ENCODE measurements around the gene TYW1B.
A peak's percentile ranks its signal among the peaks of the same experiment; 100 is the strongest.
"Not testable (repeated sequence)": the region's sequence is repeated elsewhere in the genome, so short reads cannot be mapped to it uniquely, and the experiment has no call there.

TYW1B gene

GRCh38 chr7:72711927-72712326 lies 116.1 kb downstream of the TYW1B start:
- WGBS, result 90% methylated on average over 3 of the region's 3 CpGs
- not testable (repeated sequence) for H3K9ac ChIP-seq (ENCODE audit: low read depth, low read length); H3K4me1 ChIP-seq (ENCODE audit: insufficient read depth, low read length); H3K36me3 ChIP-seq (ENCODE audit: insufficient read depth, low read length); H3K9me3 ChIP-seq (ENCODE audit: insufficient read depth, low read depth, low read length); H3K4me3 ChIP-seq (ENCODE audit: low read length); H3K27ac ChIP-seq (ENCODE audit: low read depth, low read length); H3K27me3 ChIP-seq (ENCODE audit: insufficient read depth, low read length)

GRCh38 chr7:72710983-72711382 lies 117.0 kb downstream of the TYW1B start:
- H3K9ac ChIP-seq (ENCODE audit: low read depth, low read length), result no peak overlapping the region
- no peaks in the 10 kb centered on the region for H3K9me3 ChIP-seq (ENCODE audit: insufficient read depth, low read depth, low read length)
- no peak overlapping the region for H3K4me3 ChIP-seq (ENCODE audit: low read length)
- WGBS, result 66% methylated on average over 4 of the region's 4 CpGs
- no peak overlapping the region for H3K27ac ChIP-seq (ENCODE audit: low read depth, low read length)
- H3K27me3 ChIP-seq (ENCODE audit: insufficient read depth, low read length), result no peaks in the 10 kb centered on the region
- 0 out of 2 replicates have a peak, but pooled peaks cover 5% of the 10 kb centered on the region for H3K4me1 ChIP-seq (ENCODE audit: insufficient read depth, low read length)
- no peaks in the 10 kb centered on the region for H3K36me3 ChIP-seq (ENCODE audit: insufficient read depth, low read length)

DNA sequence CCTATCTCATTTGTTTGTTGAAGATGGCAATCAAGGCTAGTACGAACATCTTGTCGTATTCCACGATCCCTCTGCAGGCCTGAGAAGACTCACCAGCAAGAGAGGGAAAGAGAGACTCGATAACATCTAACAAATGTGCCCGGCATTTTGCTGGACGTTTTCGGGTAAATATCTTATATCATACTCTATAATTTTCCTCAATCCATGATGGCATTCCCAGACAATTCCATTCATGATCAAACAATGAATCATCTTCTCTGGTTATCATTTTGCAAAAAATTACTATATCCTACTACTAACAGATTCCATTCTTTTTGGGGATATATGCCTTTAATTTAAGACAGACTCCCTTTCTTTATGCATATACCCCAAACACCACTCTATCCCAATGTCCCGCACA lies 118.1 kb downstream of the TYW1B start:
- Histone ChIP-seq H3K4me3 (ENCODE audit: low read length) (no peak overlapping the region), H3K9me3 (ENCODE audit: insufficient read depth, low read depth, low read length) (no peaks in the 10 kb centered on the region), H3K4me1 (ENCODE audit: insufficient read depth, low read length) (peaks cover 8% of the 10 kb centered on the region), H3K27me3 (ENCODE audit: insufficient read depth, low read length) (no peaks in the 10 kb centered on the region), H3K36me3 (ENCODE audit: insufficient read depth, low read length) (no peaks in the 10 kb centered on the region), H3K27ac (ENCODE audit: low read depth, low read length) (no peak overlapping the region), H3K9ac (ENCODE audit: low read depth, low read length) (no peak overlapping the region)
- 98% methylated on average over 8 of the region's 8 CpGs for WGBS

GRCh38 chr7:72708371-72709050 lies 119.5 kb downstream of the TYW1B start:
- H3K27ac ChIP-seq (ENCODE audit: low read depth, low read length); H3K9me3 ChIP-seq (ENCODE audit: insufficient read depth, low read depth, low read length); H3K4me3 ChIP-seq (ENCODE audit: low read length); H3K9ac ChIP-seq (ENCODE audit: low read depth, low read length); H3K27me3 ChIP-seq (ENCODE audit: insufficient read depth, low read length); H3K36me3 ChIP-seq (ENCODE audit: insufficient read depth, low read length): not testable (repeated sequence)
- peaks cover 13% of the 10 kb centered on the region for H3K4me1 ChIP-seq (ENCODE audit: insufficient read depth, low read length)
- 76% methylated on average over 2 of the region's 3 CpGs for WGBS

DNA sequence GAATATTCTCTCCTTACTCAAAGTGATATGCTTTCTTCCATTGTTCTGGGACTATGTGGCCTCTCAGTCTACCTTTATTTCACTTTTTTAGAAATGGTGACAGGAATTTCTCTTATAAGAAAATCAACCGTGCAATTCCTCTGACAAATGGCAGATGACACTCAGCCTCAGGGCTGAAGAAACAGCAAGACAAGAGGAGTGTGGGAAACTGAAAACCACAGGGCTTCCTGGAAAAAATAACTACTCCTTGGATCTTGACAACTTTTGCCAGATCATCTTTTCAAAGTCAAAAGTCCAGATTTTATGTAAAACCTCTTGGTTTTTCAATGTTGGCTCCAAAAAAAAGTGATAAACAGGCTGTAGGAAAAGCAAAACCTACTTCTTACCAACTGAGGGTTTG lies 121.5 kb downstream of the TYW1B start:
- H3K4me3 ChIP-seq (ENCODE audit: low read length), result no peak overlapping the region
- no peaks in the 10 kb centered on the region for H3K9me3 ChIP-seq (ENCODE audit: insufficient read depth, low read depth, low read length)
- no peak overlapping the region for H3K9ac ChIP-seq (ENCODE audit: low read depth, low read length)
- no peaks in the 10 kb centered on the region for H3K27me3 ChIP-seq (ENCODE audit: insufficient read depth, low read length)
- no peak overlapping the region for H3K27ac ChIP-seq (ENCODE audit: low read depth, low read length)
- no peaks in the 10 kb centered on the region for H3K36me3 ChIP-seq (ENCODE audit: insufficient read depth, low read length)
- 87% methylated on average over 1 of the region's 1 CpG for WGBS
- H3K4me1 ChIP-seq (ENCODE audit: insufficient read depth, low read length), result peaks cover 13% of the 10 kb centered on the region

DNA sequence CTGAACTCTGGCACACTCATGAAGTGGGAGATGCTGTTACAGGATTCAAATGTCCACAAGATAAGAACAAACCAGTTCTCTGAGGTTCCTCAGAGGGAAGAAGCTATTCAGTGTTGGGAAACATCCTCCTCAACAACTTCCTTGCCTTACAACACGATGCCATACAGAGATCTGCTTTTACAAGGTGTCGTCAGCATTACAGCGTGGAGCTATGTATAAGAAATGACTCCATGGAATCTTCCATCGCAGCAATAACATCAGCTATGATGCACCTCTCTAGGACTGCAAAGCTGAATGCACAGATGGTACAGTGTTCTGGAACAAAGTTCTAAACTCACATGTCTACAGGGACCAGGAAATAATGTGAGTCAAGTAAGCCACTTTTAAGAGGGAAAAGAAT lies 122.3 kb downstream of the TYW1B start:
- 91% methylated on average over 4 of the region's 4 CpGs for WGBS

DNA sequence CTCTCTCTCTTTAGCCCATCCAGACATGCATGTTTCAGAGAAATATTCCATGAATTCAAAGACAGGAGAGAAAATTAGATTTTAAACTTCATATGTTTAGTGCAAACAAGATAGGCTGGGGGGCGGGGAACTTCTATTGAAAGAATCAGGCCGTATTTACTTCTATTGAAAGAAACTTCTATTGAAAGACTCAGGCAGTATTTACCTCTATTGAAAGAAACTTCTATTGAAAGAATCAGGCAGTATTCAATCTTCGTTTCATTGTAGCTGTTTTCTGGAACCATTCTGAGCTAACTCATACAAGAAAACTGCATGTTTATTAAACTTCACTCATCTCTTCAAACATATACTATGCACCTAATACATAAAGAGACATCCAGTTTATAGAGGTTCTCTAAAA lies 123.1 kb downstream of the TYW1B start:
- Histone ChIP-seq H3K9ac (ENCODE audit: low read depth, low read length) (no peak overlapping the region), H3K9me3 (ENCODE audit: insufficient read depth, low read depth, low read length) (no peaks in the 10 kb centered on the region)

More for the DNA sequence above, 122.3 kb downstream of the TYW1B start:
- H3K27me3 ChIP-seq (ENCODE audit: insufficient read depth, low read length); H3K9me3 ChIP-seq (ENCODE audit: insufficient read depth, low read depth, low read length); H3K27ac ChIP-seq (ENCODE audit: low read depth, low read length); H3K36me3 ChIP-seq (ENCODE audit: insufficient read depth, low read length); H3K9ac ChIP-seq (ENCODE audit: low read depth, low read length); H3K4me1 ChIP-seq (ENCODE audit: insufficient read depth, low read length); H3K4me3 ChIP-seq (ENCODE audit: low read length): not testable (repeated sequence)

GRCh38 chr7:72700548-72700947 lies 127.5 kb downstream of the TYW1B start:
- H3K9me3 ChIP-seq (ENCODE audit: insufficient read depth, low read depth, low read length); H3K9ac ChIP-seq (ENCODE audit: low read depth, low read length); H3K27me3 ChIP-seq (ENCODE audit: insufficient read depth, low read length); H3K4me3 ChIP-seq (ENCODE audit: low read length); H3K36me3 ChIP-seq (ENCODE audit: insufficient read depth, low read length); H3K27ac ChIP-seq (ENCODE audit: low read depth, low read length): not testable (repeated sequence)
- WGBS, result 100% methylated on average over 1 of the region's 1 CpG
- H3K4me1 ChIP-seq (ENCODE audit: insufficient read depth, low read length), result peaks cover 13% of the 10 kb centered on the region

More for the DNA sequence above, 123.1 kb downstream of the TYW1B start:
- 84% methylated on average over 3 of the region's 3 CpGs for WGBS
- Histone ChIP-seq H3K27me3 (ENCODE audit: insufficient read depth, low read length) (no peaks in the 10 kb centered on the region), H3K4me1 (ENCODE audit: insufficient read depth, low read length) (peaks cover 9% of the 10 kb centered on the region), H3K27ac (ENCODE audit: low read depth, low read length) (no peak overlapping the region; the same call in 1 of the 2 replicates), H3K4me3 (ENCODE audit: low read length) (no peak overlapping the region), H3K36me3 (ENCODE audit: insufficient read depth, low read length) (no peaks in the 10 kb centered on the region)

DNA sequence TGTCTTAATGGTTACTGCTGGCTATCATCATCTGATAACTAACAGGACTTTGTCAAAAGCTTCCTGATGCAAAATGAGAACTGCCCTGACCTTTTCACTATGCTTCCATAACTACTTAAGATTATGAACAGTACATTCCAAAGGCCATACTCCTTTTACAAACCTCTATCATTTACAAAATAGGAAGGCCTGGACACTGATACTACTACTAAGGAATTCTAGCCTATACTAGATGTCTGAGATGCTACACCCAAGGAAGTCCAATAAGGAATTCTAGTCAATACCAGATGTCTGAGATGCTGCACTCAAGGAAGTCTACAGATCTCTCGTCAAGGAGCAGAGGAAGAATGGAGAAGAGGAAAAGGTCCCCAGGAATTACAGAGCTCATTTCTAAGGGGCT lies 130.9 kb downstream of the TYW1B start:
- not testable (repeated sequence) for H3K4me3 ChIP-seq (ENCODE audit: low read length); H3K9me3 ChIP-seq (ENCODE audit: insufficient read depth, low read depth, low read length); H3K9ac ChIP-seq (ENCODE audit: low read depth, low read length); H3K36me3 ChIP-seq (ENCODE audit: insufficient read depth, low read length); H3K27ac ChIP-seq (ENCODE audit: low read depth, low read length); H3K27me3 ChIP-seq (ENCODE audit: insufficient read depth, low read length)
- WGBS, result no CpG with 5 or more reads among the region's 1 CpG
- peaks cover 14% of the 10 kb centered on the region for H3K4me1 ChIP-seq (ENCODE audit: insufficient read depth, low read length)

DNA sequence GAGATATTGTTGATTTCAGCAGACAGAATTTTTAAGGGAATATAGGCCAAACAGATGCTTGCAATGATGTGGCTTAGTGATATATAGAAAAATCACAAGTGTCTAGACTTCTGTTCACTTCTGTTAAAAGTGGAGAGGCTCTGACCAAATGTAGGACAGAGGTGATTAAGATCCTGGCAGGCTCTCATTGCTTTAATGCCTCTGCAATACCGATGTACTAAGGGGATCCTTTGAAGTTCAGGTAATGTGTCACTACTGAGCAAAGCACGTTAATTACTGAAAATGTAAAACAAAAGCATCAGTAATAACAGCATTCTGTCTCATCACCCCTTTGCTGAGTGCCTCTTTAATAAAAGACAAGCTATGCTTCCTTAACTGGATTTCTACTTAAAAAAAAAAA lies 131.4 kb downstream of the TYW1B start:
- H3K27me3 ChIP-seq (ENCODE audit: insufficient read depth, low read length); H3K27ac ChIP-seq (ENCODE audit: low read depth, low read length); H3K36me3 ChIP-seq (ENCODE audit: insufficient read depth, low read length); H3K9ac ChIP-seq (ENCODE audit: low read depth, low read length); H3K4me3 ChIP-seq (ENCODE audit: low read length); H3K9me3 ChIP-seq (ENCODE audit: insufficient read depth, low read depth, low read length): not testable (repeated sequence)
- peaks cover 14% of the 10 kb centered on the region for H3K4me1 ChIP-seq (ENCODE audit: insufficient read depth, low read length)
- 63% methylated on average over 2 of the region's 2 CpGs for WGBS

DNA sequence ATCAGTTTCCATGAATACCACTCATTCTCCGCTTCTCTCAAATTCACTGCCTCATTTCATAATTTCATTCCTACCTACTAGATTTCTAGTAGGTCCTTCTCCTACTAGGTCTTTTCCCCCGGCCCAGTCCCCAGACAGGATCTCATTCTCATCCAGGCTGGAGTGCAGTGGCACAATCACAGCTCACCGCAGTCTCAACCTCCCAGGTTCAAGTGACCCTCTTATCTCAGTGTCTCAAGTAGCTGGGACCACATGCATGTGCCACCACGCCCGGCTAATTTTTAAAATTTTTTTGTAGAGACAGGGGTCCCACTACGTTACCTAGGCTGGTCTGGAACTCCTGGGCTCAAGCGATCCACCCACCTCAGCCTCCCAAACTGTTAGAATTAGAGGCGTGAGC lies 132.5 kb downstream of the TYW1B start:
- WGBS, result 90% methylated on average over 8 of the region's 8 CpGs
- not testable (repeated sequence) for H3K27ac ChIP-seq (ENCODE audit: low read depth, low read length); H3K9ac ChIP-seq (ENCODE audit: low read depth, low read length); H3K9me3 ChIP-seq (ENCODE audit: insufficient read depth, low read depth, low read length); H3K27me3 ChIP-seq (ENCODE audit: insufficient read depth, low read length); H3K4me3 ChIP-seq (ENCODE audit: low read length); H3K36me3 ChIP-seq (ENCODE audit: insufficient read depth, low read length)
- H3K4me1 ChIP-seq (ENCODE audit: insufficient read depth, low read length), result peaks cover 24% of the 10 kb centered on the region

DNA sequence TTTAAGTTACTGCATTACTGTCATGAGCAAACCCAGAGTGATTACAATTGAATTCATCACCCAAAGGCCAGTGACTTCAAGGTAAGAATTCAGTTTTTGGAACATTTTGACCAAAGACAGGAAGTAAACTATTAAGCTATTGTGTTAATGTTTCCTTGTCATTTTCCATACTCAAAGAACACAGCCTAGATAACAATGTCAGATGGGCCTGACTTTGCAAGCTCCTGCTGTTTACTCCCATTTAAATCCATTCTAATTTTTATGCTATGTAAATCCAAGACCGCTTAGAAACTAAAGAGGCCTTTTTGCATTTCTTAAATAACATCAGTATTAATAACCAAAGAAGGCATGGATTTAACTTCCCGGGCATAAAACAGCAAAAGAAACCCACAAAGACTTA lies 136.6 kb downstream of the TYW1B start:
- not testable (repeated sequence) for H3K4me3 ChIP-seq (ENCODE audit: low read length); H3K36me3 ChIP-seq (ENCODE audit: insufficient read depth, low read length); H3K27me3 ChIP-seq (ENCODE audit: insufficient read depth, low read length); H3K9me3 ChIP-seq (ENCODE audit: insufficient read depth, low read depth, low read length); H3K9ac ChIP-seq (ENCODE audit: low read depth, low read length)
- WGBS, result 12% methylated on average over 2 of the region's 2 CpGs
- peaks cover 47% of the 10 kb centered on the region for H3K4me1 ChIP-seq (ENCODE audit: insufficient read depth, low read length)
- peak overlapping the region; percentile 94; the same call in 1 of the 2 replicates for H3K27ac ChIP-seq (ENCODE audit: low read depth, low read length)
